ENCODE measurements around the gene GABBR1. TPM values are rescaled to one million over a fixed set of nuclear protein-coding genes. Genes with fewer than 3 reads are reported as not detected.

Gene GABBR1
- polyA plus RNA-seq, 1 donor (not counting 4 experiments of a cell fraction or from before 2014, with no cell fraction given): 18.9 TPM

- FAIRE-seq (no peak), DNase-seq (ENCODE audit: low read depth, low spot score) (no peak)
- dilution Hi-C loops (cut with MboI; ENCODE audit: extremely low pct_ligation_motif_present, low sequenced_read_pairs): no loop called here
- Histone ChIP-seq H3K4me1 (ENCODE audit: control insufficient read depth, extremely low read depth, insufficient read depth, low read length) (no peaks in the 10 kb centered on the region), H3K9ac (ENCODE audit: control insufficient read depth, extremely low read depth, insufficient read depth, low read length) (no peak overlapping the region), H2AFZ (ENCODE audit: control insufficient read depth, low read length) (no peak overlapping the region), H3K9me1 (ENCODE audit: control insufficient read depth, extremely low read depth, insufficient read depth, low read length) (no peaks in the 10 kb centered on the region), H3K4me2 (ENCODE audit: control insufficient read depth, extremely low read depth, insufficient read depth, low read depth, low read length) (no peak overlapping the region), H4K20me1 (ENCODE audit: control insufficient read depth, extremely low read depth, insufficient read depth, low read length) (no peaks in the 10 kb centered on the region), H3K9me3 (ENCODE audit: control insufficient read depth, low read depth, low read length) (no peaks in the 10 kb centered on the region), H3K79me2 (ENCODE audit: control insufficient read depth, insufficient read depth, low read length) (no peaks in the 10 kb centered on the region), H3K36me3 (ENCODE audit: control insufficient read depth in 2 of 2, extremely low read depth in 1 of 2, insufficient read depth in 2 of 2, low read length in 2 of 2) (no peaks in the 10 kb centered on the region), H3K4me3 (ENCODE audit: control insufficient read depth in 2 of 3, extremely low read depth in 1 of 3, insufficient read depth in 2 of 3, low read depth in 1 of 3, low read length in 3 of 3) (no peak overlapping the region), H3K27ac (ENCODE audit: control insufficient read depth, insufficient read depth, low read length) (no peak overlapping the region), H3K27me3 (ENCODE audit: control insufficient read depth, extremely low read depth, insufficient read depth, low read length) (peaks cover 6% of the 10 kb centered on the region)
- no peak for TF ChIP-seq EZH2 (IDR thresholded peaks at IDR 0.05; ENCODE audit: low read length)
- no peak for TF ChIP-seq CTCF (optimal IDR thresholded peaks at IDR 0.05 in 1 of 3, IDR thresholded peaks at IDR 0.05 in 1 of 3, conservative IDR thresholded peaks at IDR 0.05 in 1 of 3; ENCODE audit: extremely low read depth in 1 of 3, insufficient read depth in 2 of 3, low read length in 3 of 3)
These were observed 95.1 kb downstream of the GABBR1 start for GRCh38 chr6:29537714-29538403.

- H2AFZ ChIP-seq (ENCODE audit: control insufficient read depth, low read length): no peak overlapping the region
- H3K79me2 ChIP-seq (ENCODE audit: control insufficient read depth, insufficient read depth, low read length): no peaks in the 10 kb centered on the region
- H3K4me1 ChIP-seq (ENCODE audit: control insufficient read depth, extremely low read depth, insufficient read depth, low read length): no peaks in the 10 kb centered on the region
- TF ChIP-seq EZH2 (IDR thresholded peaks at IDR 0.05; ENCODE audit: low read length) (no peak), CTCF (optimal IDR thresholded peaks at IDR 0.05 in 1 of 3, IDR thresholded peaks at IDR 0.05 in 1 of 3, conservative IDR thresholded peaks at IDR 0.05 in 1 of 3; ENCODE audit: extremely low read depth in 1 of 3, insufficient read depth in 2 of 3, low read length in 3 of 3) (no peak)
- FAIRE-seq: no peak
- H3K27me3 ChIP-seq (ENCODE audit: control insufficient read depth, extremely low read depth, insufficient read depth, low read length): no peaks in the 10 kb centered on the region
- H3K4me2 ChIP-seq (ENCODE audit: control insufficient read depth, extremely low read depth, insufficient read depth, low read depth, low read length): no peak overlapping the region
- H3K27ac ChIP-seq (ENCODE audit: control insufficient read depth, insufficient read depth, low read length): no peak overlapping the region
- no peaks in the 10 kb centered on the region for H3K9me1 ChIP-seq (ENCODE audit: control insufficient read depth, extremely low read depth, insufficient read depth, low read length)
- H3K9me3 ChIP-seq (ENCODE audit: control insufficient read depth, low read depth, low read length): no peaks in the 10 kb centered on the region
- no peak overlapping the region for H3K4me3 ChIP-seq (ENCODE audit: control insufficient read depth in 2 of 3, extremely low read depth in 1 of 3, insufficient read depth in 2 of 3, low read depth in 1 of 3, low read length in 3 of 3)
- dilution Hi-C loops (cut with MboI; ENCODE audit: extremely low pct_ligation_motif_present, low sequenced_read_pairs): no loop called here
- DNase-seq (ENCODE audit: low read depth, low spot score): no peak
- H3K36me3 ChIP-seq (ENCODE audit: control insufficient read depth in 2 of 2, extremely low read depth in 1 of 2, insufficient read depth in 2 of 2, low read length in 2 of 2): no peaks in the 10 kb centered on the region
- no peaks in the 10 kb centered on the region for H4K20me1 ChIP-seq (ENCODE audit: control insufficient read depth, extremely low read depth, insufficient read depth, low read length)
- no peak overlapping the region for H3K9ac ChIP-seq (ENCODE audit: control insufficient read depth, extremely low read depth, insufficient read depth, low read length)
These were observed 100.5 kb downstream of the GABBR1 start for GRCh38 chr6:29532320-29532951.

All from keratinocyte (primary cell).